Measurements from ENCODE around the gene CLEC10A.

- no peak for TF ChIP-seq REST (tag by site-specific recombination; IDR thresholded peaks at IDR 0.05)
- TF ChIP-seq ZNF677 (tag by site-specific recombination; IDR thresholded peaks at IDR 0.05): no peak
Measured at GRCh38 chr17:7109461-7110322, 29.6 kb upstream of the CLEC10A start.

All from HEK293 (cell line).